GM12873 (cell line): Measurements from ENCODE around the gene MSI2.

ENCODE experiments used
- TF ChIP-seq, protein P1 (sequence below): IDR thresholded peaks from 2 replicates; pipeline ENCODE4 v1.5.1; 2012; ENCODE audit warnings: low read depth, mild to moderate bottlenecking, moderate library complexity, low read length, control low read depth; ENCODE audit not compliant: insufficient read depth; ENCODE audit errors: missing control alignments

The MSI2 gene

DNA sequence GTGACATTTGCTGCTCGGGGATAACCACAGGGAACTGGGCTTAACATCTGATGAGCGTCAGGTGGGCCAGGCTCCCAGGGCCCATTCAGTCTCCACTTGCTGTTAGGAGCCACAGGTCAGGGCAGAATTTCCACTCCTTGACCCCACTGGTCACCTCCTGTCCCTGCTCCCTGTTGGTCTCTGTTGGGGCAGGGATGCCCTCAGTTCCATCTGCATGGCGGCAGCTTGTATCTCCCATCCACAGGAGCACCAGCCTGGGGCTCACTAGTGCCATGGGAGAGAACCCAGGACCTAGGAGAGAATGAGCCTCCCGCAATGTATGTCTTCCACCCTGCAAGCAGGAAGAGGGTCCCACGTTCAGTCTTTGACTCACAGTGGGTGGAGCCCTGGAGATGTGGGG lies 276.6 kb downstream of the MSI2 start:
- TF ChIP-seq, protein P1, sequence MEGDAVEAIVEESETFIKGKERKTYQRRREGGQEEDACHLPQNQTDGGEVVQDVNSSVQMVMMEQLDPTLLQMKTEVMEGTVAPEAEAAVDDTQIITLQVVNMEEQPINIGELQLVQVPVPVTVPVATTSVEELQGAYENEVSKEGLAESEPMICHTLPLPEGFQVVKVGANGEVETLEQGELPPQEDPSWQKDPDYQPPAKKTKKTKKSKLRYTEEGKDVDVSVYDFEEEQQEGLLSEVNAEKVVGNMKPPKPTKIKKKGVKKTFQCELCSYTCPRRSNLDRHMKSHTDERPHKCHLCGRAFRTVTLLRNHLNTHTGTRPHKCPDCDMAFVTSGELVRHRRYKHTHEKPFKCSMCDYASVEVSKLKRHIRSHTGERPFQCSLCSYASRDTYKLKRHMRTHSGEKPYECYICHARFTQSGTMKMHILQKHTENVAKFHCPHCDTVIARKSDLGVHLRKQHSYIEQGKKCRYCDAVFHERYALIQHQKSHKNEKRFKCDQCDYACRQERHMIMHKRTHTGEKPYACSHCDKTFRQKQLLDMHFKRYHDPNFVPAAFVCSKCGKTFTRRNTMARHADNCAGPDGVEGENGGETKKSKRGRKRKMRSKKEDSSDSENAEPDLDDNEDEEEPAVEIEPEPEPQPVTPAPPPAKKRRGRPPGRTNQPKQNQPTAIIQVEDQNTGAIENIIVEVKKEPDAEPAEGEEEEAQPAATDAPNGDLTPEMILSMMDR = no peak

DNA sequence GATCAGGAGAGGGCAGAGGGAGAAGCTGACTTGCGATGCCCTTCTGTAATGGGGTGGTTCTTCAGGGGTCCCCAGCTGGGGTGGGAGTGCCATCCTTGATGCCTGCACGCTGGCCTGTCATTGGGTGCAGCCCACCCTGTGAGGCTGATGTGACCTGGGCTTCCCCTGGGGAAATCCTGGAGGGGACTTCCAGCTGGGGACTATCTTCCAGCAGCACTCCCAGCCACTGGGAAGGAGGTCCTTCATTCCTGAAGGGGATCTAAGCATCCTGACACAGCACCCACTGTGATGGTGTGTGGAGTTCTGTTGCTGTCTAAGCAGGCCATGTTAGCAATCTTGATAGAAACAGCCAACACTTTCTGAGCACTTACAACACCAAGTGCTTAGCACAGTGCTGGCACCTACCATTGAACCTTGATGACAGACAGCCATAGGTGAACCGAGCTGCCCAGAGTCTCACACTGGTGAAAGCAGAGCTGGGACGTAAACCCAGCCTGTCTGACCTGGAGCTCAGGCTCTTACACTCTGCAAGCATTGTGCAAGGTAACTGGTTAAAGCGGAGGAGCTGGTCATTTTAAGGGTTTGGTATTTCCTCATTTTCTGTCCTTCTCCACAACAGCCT lies 277.5 kb downstream of the MSI2 start:
- TF ChIP-seq, protein P1 = no peak

DNA sequence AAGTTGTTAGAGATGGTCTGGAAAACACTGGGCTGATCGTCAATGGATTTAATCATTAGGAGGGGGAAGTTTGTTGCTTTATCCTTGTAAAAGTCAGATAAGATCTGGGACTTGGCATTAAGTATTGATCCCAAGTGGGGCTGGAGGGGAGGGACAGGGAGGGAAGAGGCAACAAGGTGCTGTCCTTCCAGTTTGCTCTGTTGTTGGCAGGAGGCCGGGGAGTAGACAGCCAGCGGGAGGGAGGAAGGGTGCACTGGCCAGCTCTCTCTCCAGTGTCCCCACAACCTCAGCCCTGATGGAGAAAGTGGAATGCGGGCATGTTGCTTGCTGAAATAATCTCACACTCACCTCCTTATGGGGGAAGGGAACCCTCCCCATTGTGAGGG lies 278.5 kb downstream of the MSI2 start:
- TF ChIP-seq, protein P1 = no peak

DNA sequence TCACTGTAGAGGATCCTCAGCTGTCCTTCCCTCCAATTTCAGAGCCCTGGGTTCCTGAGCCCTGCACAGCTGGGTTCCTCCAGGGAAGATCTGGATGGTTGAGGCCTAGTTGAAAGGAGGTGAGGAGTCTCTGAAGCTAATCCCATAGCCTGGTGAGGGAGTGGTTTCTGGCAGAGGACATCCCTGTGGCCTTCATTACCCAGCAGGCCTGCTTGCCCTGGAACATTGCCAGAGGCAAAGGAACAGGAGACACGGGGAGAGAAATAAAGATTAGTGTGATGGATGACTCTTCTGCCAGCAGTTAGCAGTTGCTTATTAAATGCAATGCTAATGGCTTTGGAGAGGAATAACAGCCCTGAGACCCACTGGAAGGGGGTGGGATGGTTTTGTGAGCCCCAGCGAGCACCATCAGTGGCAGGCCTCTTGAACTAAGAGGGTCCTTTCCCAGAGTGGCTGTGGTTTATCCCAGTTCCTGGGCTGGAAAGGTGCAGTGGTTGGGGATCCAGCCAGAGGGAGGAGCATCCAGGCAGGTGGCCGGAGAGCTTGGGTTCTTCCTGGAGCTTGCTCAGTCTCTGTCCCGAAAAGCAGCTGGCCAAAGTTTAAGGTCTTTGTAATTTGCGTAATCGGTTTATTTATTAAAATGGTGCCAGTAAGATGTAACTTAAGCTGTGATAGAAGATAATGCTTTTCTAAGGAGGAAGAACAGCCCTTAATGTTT lies 279.1 kb downstream of the MSI2 start:
- TF ChIP-seq, protein P1 = no peak

DNA sequence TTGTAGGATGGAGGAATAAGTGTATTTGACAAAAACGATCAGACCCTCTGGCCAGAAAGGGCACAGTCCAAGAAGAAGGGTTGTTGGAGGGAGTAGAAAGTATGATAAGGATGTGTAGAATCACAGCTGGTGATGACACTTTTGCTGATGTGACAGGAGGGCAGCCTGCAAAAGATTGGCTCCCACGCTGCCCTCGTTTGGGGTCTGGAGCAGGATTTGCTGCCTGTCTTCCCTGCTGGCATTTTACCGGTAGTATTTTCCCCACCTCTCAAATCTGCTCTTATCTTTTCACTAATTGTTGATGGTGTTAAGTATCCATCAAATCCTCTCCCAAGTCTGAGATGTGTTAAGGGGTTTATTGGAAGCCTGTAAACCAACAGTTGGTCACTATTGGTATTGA lies 280.0 kb downstream of the MSI2 start:
- TF ChIP-seq, protein P1 = no peak

DNA sequence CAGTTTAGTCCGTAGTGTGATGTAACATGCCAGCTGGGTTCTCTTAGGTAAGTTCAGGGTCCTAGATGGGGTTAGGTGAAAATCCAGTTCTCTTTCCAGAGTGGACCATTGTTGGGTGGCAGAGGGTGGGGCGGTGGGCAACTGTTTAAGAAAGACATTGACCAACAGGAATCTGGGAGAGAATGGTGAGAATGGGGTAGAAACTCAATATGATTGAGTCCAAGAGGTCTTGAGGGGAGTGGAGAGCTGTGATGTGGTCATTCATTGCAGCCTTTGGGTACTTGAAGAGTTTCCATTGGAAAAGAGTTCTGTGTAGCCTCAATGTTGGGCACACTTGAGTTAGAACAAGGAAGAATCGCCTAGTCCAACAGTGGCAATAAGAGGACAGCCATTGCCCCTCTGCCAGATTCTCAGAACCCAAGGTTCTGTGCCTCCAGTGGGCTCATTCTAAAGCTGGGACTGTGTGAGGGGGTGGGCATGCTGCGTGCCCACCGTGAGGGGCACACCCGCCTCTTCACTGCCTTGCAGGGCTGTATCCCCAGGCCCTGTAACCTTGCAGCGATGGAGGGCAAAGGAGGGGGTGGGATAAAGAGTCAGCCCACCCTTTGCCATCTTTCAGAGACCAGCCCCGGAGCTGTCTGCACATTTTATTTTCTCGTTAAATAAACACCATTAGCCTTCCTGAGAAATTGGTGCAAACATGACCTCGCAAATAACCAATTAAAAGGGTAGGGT lies 280.6 kb downstream of the MSI2 start:
- TF ChIP-seq, protein P1 = no peak
